Stomach (tissue), 4 donors: Measurements from ENCODE around the gene EED.

Experiments
- POLR2AphosphoS5 ChIP-seq, 3 donors: sonication (generic); formaldehyde crosslinking; IDR thresholded peaks; one replicate each; pipeline ENCODE4 v1.6.1; 2016; ENCODE audit warnings: antibody characterized with exemption in 3 of 3
- TF ChIP-seq, protein P1 (sequence below), 7 experiments: fragments of 450-650 bp in 4 of 7; fragments of 200-600 bp in 3 of 7; sonication (generic) in 3 of 7; IDR thresholded peaks; one replicate each; pipeline ENCODE4 v1.5.1; 2016 to 2019; ENCODE audit warnings: antibody characterized with exemption in 7 of 7, control low read depth in 2 of 7, mild to moderate bottlenecking in 1 of 7

DNA sequence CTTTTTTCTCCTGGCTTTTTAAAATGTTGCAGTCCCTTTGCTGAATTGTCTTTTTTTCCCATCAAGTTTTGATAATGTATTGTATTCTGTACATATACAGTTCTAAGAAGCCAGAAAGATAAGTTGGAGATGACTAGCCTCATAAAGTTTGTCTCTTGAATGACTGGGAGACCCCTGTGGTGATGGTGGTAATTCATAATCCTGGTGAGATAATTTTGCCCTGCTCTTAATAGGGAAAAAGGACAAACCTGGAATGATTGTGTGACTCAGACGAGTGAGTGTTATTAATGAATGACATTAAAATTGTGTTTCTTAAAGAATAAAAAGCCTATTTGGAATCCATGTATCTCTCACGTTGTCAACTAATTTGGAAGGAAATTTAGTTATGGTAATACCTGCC lies 58.7 kb downstream of the EED start:
- no peak for TF ChIP-seq POLR2AphosphoS5 (IDR thresholded peaks at IDR 0.05)
- TF ChIP-seq, protein P1, sequence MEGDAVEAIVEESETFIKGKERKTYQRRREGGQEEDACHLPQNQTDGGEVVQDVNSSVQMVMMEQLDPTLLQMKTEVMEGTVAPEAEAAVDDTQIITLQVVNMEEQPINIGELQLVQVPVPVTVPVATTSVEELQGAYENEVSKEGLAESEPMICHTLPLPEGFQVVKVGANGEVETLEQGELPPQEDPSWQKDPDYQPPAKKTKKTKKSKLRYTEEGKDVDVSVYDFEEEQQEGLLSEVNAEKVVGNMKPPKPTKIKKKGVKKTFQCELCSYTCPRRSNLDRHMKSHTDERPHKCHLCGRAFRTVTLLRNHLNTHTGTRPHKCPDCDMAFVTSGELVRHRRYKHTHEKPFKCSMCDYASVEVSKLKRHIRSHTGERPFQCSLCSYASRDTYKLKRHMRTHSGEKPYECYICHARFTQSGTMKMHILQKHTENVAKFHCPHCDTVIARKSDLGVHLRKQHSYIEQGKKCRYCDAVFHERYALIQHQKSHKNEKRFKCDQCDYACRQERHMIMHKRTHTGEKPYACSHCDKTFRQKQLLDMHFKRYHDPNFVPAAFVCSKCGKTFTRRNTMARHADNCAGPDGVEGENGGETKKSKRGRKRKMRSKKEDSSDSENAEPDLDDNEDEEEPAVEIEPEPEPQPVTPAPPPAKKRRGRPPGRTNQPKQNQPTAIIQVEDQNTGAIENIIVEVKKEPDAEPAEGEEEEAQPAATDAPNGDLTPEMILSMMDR (IDR thresholded peaks at IDR 0.05) = no peak
